Skeletal muscle satellite cell (primary cell): Measurements from ENCODE around the gene SH3YL1.

Experiments
- H3K27me3 ChIP-seq: 2 replicates; pipeline ENCODE4 v1.7.0; 2013; ENCODE audit warnings: low read length; ENCODE audit not compliant: control insufficient read depth, insufficient read depth
- H3K36me3 ChIP-seq: 2 replicates; pipeline ENCODE4 v1.7.0; 2013; ENCODE audit warnings: mild to moderate bottlenecking, control low read depth, low read length; ENCODE audit not compliant: insufficient read depth
- H3K4me1 ChIP-seq: 2 replicates; pipeline ENCODE4 v1.7.0; 2013; ENCODE audit warnings: low read length; ENCODE audit not compliant: control insufficient read depth, insufficient read depth
- H3K4me2 ChIP-seq: 2 replicates; pipeline ENCODE4 v1.7.0; 2013; ENCODE audit warnings: mild to moderate bottlenecking, low read length
- H3K4me3 ChIP-seq: 2 replicates; pipeline ENCODE4 v1.7.0; 2013; ENCODE audit warnings: low read length
- H3K9ac ChIP-seq: 2 replicates; pipeline ENCODE4 v1.7.0; 2013; ENCODE audit warnings: mild to moderate bottlenecking, low read depth, low read length, moderate library complexity
- H3K9me3 ChIP-seq: replicated peaks from 2 replicates; pipeline ENCODE4 v1.7.0; 2013; ENCODE audit warnings: mild to moderate bottlenecking, control low read depth, low read length

SH3YL1 gene

DNA sequence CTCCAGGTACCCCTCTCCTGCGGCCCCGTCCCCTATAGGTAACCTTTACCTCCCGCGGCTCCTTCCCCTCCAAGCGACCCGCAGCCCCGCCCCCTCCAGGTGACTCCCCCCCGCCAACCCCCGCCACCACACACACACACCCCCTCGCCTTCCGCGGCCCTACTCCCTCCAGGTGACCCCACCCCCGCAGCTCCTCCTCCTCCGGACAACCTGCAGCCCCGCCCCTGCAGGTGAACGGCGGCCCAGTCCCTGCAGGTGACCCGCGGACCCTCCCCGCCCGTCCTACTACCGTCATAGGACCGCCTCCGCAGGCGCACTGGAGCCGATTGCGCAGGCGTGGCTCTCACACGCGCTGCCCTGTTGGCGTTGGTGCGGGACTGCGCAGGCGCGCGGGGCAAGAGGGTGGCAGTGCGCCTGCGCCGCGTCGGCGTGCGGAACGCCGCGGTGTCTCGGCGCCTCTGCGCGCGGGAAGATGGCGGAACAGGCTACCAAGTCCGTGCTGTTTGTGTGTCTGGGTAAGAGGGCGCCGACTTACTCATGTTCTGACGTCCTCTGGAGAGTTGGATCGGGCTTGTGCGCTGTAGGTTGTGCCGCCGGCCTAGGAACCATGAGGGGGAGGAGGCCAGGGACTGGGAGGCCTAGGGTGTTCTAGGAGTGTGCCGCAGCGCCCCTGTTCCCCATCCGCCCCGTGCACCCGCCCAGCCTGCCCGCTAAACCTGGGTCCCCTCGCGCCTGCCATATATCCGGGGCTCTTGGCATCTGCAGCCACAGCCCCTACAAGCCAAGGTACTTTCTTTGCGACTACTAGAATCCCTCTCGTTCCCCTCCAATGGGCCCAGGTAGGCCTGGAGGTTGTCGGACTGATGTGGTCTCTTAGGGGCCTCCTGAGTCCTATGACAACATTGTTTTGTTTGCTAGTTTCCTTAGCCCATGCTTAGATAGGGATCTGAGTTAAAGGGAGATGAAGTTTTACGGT is 949 bp upstream of the SH3YL1 start, which contains the start of gene ACP1:
Gene ACP1, plus strand, starts transcription at position 455 of the 976 bp plus-strand sequence. Its CDS starts 18 bp downstream, at position 473.
- Histone ChIP-seq H3K36me3 (peaks cover 4% of the 10 kb centered on the region), H3K27me3 (no peaks in the 10 kb centered on the region), H3K9ac (peak within 1 kb of the TSS; percentile 95), H3K9me3 (no peaks in the 10 kb centered on the region), H3K4me1 (peaks cover 20% of the 10 kb centered on the region), H3K4me2 (peak within 1 kb of the TSS; percentile 87), H3K4me3 (peak within 1 kb of the TSS; percentile 92)

DNA sequence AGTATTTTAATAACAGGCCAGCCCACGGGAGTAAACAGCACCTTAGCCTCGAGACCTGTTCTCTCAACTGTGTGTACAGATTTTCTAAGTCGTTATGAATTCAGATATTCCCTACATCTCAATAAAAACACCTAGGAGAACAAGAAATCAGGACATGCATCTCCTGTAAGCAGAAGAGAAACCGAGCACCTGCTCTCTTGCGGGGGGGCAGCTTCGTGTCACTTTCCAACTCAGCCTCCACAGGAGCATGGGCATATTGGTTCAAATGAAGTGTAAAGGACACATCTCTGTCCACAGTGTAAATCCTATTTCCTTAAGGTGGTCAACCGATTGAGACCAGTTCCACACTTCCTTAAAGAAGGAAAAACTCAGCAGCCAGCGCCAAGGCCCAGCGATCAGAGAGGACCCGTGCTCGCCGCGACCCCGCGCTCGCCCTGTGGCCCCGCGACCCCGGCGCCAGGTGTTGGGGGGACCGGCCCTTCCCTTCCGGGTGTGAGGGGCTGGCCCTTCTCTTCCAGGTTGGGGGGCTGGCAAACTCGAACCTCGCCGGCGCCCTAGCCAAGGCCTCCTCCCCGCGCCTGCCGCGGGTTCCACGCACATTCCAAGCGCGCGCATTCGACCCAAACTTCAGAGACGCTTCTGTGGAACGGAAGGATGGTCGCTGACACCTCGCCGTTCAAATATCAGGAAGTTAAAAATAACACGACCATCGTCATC is 652 bp downstream of the SH3YL1 start:
- Histone ChIP-seq H3K9ac (no peak overlapping the region), H3K4me1 (peaks cover 20% of the 10 kb centered on the region)

DNA sequence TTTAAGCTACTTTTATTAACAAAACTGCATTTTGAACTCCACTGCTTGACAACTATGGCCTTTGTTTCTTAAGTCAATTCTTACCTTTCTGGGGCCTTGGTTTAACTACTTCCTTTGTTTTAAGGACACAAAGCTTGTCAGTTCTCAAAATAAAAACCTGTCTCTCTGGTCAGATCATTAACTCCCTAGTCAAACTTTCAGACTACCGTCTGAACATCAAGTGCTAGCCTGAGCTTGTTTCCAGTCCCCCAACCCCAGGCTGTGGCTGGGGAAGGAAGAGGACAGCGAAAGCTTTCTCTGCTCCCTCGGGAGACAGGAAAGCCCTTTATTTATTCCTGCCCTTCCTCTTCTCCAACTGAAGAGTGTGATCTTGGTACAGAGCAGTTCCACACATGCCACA is 1.7 kb downstream of the SH3YL1 start:
- peaks cover 20% of the 10 kb centered on the region for H3K4me1 ChIP-seq

More for the DNA sequence above, 652 bp downstream of the SH3YL1 start:
- Histone ChIP-seq H3K27me3 (no peaks in the 10 kb centered on the region), H3K36me3 (peaks cover 11% of the 10 kb centered on the region), H3K9me3 (no peaks in the 10 kb centered on the region), H3K4me3 (peak overlapping the region; percentile 92), H3K4me2 (peak overlapping the region; percentile 87)

DNA sequence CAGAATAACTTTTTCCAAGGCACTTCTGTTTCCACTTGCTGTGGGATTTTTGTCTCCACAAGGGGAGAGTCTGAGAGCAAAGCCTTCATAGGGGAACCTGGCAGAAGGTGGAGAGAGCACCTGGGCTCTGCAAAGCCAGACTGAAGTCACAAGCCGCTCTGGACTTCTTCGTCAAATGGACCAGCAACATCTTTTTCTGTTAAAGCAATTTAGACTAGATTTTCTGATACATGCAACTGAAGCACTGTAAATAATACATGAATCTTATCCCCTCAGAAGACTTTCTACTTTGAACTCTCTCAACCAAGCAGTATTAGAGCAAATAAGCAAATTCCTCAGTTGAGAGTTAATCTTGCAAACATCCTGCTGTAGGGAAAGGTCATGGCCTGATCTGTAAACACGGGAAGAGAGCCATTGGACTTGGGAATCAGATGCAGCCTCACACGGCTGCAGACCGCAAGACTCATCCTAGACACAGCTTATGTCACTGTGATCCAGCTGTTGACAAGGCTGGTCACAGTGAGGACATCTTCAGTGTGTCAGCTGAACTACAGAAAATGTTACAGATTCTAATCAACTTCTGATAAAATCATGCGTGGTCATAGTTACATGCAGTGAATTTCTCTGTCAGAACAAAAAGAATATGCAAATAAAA is 3.2 kb downstream of the SH3YL1 start:
- Histone ChIP-seq H3K36me3 (peaks cover 7% of the 10 kb centered on the region), H3K9ac (no peak overlapping the region), H3K4me1 (peaks cover 10% of the 10 kb centered on the region), H3K4me2 (no peak overlapping the region), H3K4me3 (no peak overlapping the region), H3K9me3 (no peaks in the 10 kb centered on the region), H3K27me3 (no peaks in the 10 kb centered on the region)

More for the DNA sequence above, 1.7 kb downstream of the SH3YL1 start:
- Histone ChIP-seq H3K36me3 (peaks cover 10% of the 10 kb centered on the region), H3K4me3 (no peak overlapping the region), H3K4me2 (no peak overlapping the region), H3K27me3 (no peaks in the 10 kb centered on the region), H3K9me3 (no peaks in the 10 kb centered on the region), H3K9ac (no peak overlapping the region)

DNA sequence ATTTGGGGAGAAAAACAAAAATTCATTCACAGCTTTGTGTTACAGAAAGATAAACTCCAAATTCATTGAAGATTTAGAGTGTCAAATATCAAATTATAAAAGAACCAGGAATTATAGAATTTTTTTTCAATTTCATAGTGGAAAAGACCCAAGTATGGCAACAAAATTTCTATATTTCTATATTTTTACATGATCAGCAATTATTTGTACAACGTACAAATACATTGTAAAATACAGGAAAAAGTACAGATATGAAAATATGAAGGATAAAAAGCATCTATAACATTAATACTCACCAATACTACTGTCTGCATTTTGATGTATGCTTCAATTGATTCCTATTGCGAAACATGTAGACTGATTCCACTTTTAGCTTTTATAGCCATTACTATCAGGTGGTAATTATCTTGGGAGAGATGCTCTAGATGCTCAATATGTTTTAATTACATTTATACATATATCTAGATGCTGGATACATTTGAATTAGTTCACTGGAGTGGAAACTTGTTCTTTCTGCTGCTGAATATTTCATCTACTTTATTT is 4.0 kb downstream of the SH3YL1 start:
- Histone ChIP-seq H3K4me2 (no peak overlapping the region), H3K4me1 (peaks cover 8% of the 10 kb centered on the region), H3K9me3 (no peaks in the 10 kb centered on the region), H3K36me3 (peaks cover 7% of the 10 kb centered on the region), H3K9ac (no peak overlapping the region), H3K4me3 (no peak overlapping the region), H3K27me3 (no peaks in the 10 kb centered on the region)

DNA sequence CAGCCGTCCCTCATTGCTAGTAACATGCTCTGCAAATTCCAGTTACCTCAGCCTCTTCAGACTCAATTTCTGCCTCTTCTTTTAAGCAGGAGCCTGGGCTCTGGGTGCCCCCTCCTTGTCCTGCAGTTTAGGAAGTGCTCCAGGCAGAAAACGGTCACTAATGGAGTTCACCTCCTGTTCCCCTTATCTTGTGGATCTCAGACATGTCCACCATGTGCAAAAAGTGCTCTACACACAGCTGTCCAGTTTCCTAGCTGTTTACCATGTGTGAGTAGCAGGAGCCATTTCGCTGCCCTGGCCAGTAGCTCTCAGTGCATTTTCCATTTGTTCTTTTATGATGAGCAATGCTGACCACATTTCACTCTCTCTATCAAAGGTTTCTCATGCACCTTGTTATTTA is 4.9 kb downstream of the SH3YL1 start:
- no peaks in the 10 kb centered on the region for H3K27me3 ChIP-seq
- H3K4me2 ChIP-seq: no peak overlapping the region
- peaks cover 6% of the 10 kb centered on the region for H3K4me1 ChIP-seq
- peaks cover 7% of the 10 kb centered on the region for H3K36me3 ChIP-seq
- H3K9me3 ChIP-seq: no peaks in the 10 kb centered on the region
- no peak overlapping the region for H3K9ac ChIP-seq
- no peak overlapping the region for H3K4me3 ChIP-seq

DNA sequence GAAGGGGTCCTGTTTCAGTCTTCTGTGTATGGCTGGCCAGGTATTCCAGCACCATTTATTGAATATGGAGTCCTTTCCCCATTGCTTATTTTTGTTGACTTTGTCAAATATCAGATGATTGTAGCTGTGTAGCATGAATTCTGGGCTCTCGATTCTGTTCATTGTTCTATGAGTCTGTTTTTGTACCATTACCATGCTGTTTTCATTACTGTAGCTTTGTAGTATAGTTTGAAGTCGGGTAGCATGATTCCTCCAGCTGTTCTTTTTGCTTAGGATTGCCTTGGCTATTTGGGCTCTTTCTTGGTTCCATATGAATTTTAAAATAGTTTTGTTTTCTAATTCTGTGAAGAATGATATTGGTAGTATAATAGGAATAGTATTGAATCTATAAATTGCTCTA is 6.0 kb downstream of the SH3YL1 start:
- no peak overlapping the region for H3K9ac ChIP-seq
- H3K9me3 ChIP-seq: no peaks in the 10 kb centered on the region
- no peaks in the 10 kb centered on the region for H3K27me3 ChIP-seq
- peaks cover 7% of the 10 kb centered on the region for H3K36me3 ChIP-seq
- no peak overlapping the region for H3K4me2 ChIP-seq
- H3K4me1 ChIP-seq: no peaks in the 10 kb centered on the region
- H3K4me3 ChIP-seq: no peak overlapping the region

DNA sequence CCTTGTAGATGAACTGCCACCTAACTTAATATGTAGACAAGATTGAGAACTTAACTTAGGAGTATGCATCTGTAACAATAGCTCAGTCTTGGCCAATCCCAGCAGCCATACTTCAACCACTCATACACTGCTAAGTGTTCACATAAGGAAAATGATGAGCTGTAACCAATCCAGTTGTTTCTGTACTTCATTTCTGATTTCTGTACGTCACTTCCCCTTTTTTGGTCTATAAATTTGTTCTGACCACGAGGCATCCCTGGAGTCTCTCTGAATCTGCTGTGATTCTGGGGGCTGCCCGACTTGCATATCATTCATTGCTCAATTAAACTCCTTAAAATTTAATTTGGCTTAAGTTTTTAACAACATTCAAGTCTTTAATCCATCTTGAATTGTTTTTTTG is 6.4 kb downstream of the SH3YL1 start:
- Histone ChIP-seq H3K36me3 (peaks cover 7% of the 10 kb centered on the region), H3K9ac (no peak overlapping the region), H3K9me3 (no peaks in the 10 kb centered on the region), H3K27me3 (no peaks in the 10 kb centered on the region), H3K4me3 (no peak overlapping the region), H3K4me2 (no peak overlapping the region), H3K4me1 (no peaks in the 10 kb centered on the region)

DNA sequence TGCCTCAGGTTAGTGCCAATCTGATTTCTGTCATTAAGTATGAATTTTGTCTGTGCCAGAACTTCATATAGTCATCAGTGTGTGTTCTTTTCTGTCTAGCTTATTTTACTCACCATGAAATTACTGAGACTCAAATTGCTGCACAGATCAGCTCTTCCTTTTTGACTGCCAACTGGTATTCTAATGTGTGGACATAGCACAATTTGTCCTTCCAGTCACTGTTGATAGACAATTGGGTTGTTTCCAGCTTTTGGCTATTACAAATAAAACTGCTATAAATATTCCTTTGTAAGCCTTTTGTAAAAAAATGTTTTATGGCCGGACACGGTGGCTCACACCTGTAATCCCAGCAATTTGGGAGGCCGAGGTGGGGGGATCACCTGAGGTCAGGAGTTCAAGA is 7.7 kb downstream of the SH3YL1 start:
- Histone ChIP-seq H3K9me3 (no peaks in the 10 kb centered on the region), H3K4me2 (no peak overlapping the region), H3K27me3 (no peaks in the 10 kb centered on the region), H3K9ac (no peak overlapping the region), H3K36me3 (peaks cover 13% of the 10 kb centered on the region), H3K4me1 (no peaks in the 10 kb centered on the region), H3K4me3 (no peak overlapping the region)

DNA sequence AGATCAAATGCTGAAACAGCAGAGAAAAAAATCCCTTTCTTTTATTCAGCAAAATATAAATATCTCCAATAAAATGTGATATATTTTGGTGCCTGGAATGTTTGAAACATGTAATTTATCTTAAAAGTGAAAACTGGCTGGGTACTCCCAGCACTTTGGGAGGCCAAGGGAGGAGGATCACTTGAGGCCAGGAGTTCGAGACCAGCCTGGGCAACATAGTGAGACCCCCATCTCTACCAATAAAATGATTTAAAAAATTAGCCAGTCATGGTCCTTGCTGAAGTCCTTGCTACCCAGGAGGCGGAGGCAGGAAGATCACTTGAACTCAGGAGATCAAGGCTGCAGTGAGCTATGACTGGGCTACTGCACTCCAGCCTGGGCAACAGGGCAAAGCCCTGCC is 8.6 kb downstream of the SH3YL1 start:
- H3K4me3 ChIP-seq: no peak overlapping the region
- no peak overlapping the region for H3K4me2 ChIP-seq
- H3K9ac ChIP-seq: no peak overlapping the region
- H3K27me3 ChIP-seq: no peaks in the 10 kb centered on the region
- H3K36me3 ChIP-seq: peaks cover 13% of the 10 kb centered on the region
- H3K4me1 ChIP-seq: no peaks in the 10 kb centered on the region
- no peaks in the 10 kb centered on the region for H3K9me3 ChIP-seq

DNA sequence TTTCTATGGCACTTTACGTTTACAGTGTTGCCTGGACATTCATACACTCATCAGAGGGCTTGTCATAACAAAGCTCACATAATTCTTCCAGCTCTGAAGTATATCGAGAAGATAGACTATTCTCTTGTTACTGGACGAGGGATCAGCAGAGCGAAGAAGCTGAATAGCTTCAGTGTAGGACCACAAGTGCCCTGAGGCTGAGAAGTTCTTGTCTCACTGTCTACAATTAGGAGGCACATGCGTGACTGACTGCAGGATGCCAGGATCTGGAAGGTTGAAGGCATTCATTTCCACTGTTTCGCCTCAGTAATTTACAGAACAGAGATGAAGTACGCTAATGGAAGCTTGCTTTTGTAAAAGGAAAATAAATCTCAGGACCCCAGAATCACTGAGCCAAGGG is 9.6 kb downstream of the SH3YL1 start:
- Histone ChIP-seq H3K9me3 (no peaks in the 10 kb centered on the region), H3K4me1 (no peaks in the 10 kb centered on the region), H3K36me3 (peaks cover 19% of the 10 kb centered on the region), H3K4me3 (no peak overlapping the region), H3K9ac (no peak overlapping the region), H3K27me3 (no peaks in the 10 kb centered on the region), H3K4me2 (no peak overlapping the region)
